ENCODE data around the gene PEX11A.

Gene PEX11A, protein sequence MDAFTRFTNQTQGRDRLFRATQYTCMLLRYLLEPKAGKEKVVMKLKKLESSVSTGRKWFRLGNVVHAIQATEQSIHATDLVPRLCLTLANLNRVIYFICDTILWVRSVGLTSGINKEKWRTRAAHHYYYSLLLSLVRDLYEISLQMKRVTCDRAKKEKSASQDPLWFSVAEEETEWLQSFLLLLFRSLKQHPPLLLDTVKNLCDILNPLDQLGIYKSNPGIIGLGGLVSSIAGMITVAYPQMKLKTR

DNA sequence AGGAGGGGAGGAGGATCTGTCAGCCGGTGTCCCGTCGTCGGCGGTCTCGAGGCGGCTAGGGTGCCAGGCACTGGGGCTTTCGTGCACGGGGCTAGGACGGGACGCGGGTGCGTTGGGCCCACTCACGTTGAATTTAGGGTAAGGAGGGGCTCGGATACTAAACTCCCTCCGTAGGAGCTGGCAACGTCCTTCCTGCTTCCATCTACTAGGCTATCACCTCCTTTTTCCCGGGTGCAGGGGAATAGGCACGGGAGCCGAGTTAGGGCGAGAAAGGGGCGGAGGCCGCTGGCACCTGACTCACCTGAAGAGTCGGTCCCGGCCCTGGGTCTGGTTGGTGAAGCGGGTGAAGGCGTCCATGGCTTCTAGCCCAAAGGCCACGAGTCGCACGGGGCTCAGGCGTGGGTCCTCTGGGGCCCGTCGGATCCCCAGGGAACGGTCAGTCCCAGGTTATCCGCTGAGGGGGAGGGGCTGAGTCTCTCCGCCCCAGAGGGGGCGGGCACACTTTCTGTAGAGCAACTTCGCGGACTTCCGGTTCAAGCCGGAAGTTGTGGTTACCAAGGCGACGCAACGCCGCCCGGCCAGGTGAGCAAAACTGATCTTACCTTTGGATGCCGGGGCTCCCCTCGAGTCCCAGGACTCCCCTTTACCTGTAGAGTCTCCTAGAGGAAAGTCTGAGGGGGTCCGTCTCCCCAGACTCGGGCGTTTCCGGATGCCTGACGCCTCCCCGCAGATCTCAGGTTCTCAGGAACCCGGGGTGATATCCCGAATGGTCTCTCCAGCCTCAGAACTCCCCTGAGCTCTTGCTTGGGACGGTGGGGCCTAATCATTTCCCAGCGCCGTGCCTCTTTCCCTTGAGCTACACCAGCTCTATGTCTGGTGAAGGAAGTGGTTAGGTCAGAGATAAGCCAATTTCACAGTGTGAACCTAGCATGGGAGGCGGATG is at the start of gene PEX11A, which contains the start of gene WDR93:
Gene PEX11A, minus strand, starts transcription at position 479 of the 943 bp plus-strand sequence. Its CDS starts 122 bp downstream, at position 357.
Gene WDR93, plus strand, starts transcription at position 536 of the 943 bp plus-strand sequence. CDS start 10,936 bp downstream, outside the sequence.
- Histone ChIP-seq H3K36me3 (ENCODE audit: control insufficient read depth, insufficient read depth, low read length) (no peaks in the 10 kb centered on the region), H3K9ac (ENCODE audit: low read depth, low read length) (0 out of 2 replicates have a peak within 1 kb of the TSS, but pooled peaks have one; percentile 19), H3K4me1 (ENCODE audit: control insufficient read depth, insufficient read depth, low read length) (no peaks in the 10 kb centered on the region), H3K4me3 (ENCODE audit: low read depth, low read length) (peak within 1 kb of the TSS; percentile 90), H3K27ac (ENCODE audit: low read depth, low read length) (no peak within 1 kb of the TSS), H3K27me3 (ENCODE audit: control insufficient read depth, insufficient read depth, low read length) (peaks cover 3% of the 10 kb centered on the region; the same call in 1 of the 2 replicates), H3K9me3 (ENCODE audit: control insufficient read depth, insufficient read depth, low read length) (no peaks in the 10 kb centered on the region)

DNA sequence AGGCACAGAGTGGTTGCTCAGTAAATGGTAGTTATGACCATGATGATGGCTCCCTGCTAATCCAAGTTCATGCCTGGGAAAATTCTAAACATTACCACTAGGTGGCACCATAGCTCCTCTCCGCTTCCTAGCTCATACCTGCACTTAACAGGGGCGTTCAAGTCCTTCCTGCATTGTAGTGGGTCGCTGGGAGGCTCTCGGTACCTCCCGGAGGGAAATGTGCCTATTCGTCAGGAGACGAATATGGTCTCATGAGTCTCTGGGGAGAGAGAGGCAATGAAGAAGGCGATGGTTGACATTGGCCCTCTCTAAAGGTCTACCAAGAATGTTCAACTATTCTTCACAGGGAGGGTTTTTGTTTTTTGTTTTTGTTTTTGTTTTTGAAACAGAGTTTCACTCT is 49.6 kb upstream of the PEX11A start:
- H3K36me3 ChIP-seq (ENCODE audit: control insufficient read depth, insufficient read depth, low read length) = no peaks in the 10 kb centered on the region
- peaks cover 21% of the 10 kb centered on the region for H3K27me3 ChIP-seq (ENCODE audit: control insufficient read depth, insufficient read depth, low read length)
- H3K4me3 ChIP-seq (ENCODE audit: low read depth, low read length) = no peak overlapping the region
- no peaks in the 10 kb centered on the region for H3K9me3 ChIP-seq (ENCODE audit: control insufficient read depth, insufficient read depth, low read length)
- no peak overlapping the region for H3K9ac ChIP-seq (ENCODE audit: low read depth, low read length)
- H3K27ac ChIP-seq (ENCODE audit: low read depth, low read length) = no peak overlapping the region
- no peaks in the 10 kb centered on the region for H3K4me1 ChIP-seq (ENCODE audit: control insufficient read depth, insufficient read depth, low read length)

DNA sequence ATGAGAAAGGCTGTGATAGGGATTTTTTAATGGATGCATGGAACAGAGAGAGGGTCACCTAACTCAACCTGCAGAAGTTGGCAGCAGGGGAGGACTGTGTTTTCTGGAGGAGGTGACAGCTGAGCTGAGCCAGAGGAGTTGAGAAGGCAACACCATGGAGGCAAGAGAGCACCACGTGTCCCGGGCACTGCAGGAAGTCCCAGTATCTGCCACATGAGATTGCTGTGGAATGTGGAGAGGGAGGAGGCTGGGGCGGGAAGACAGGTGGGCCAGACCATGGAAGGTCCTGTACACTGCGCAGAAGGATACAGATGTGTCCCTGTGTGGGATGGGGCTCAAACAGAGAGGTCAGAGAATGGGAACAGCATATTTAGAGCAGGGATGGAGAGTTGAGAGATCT is 45.2 kb upstream of the PEX11A start:
- H3K9me3 ChIP-seq (ENCODE audit: control insufficient read depth, insufficient read depth, low read length) = no peaks in the 10 kb centered on the region
- H3K9ac ChIP-seq (ENCODE audit: low read depth, low read length) = no peak overlapping the region
- H3K4me3 ChIP-seq (ENCODE audit: low read depth, low read length) = no peak overlapping the region
- H3K27ac ChIP-seq (ENCODE audit: low read depth, low read length) = no peak overlapping the region
- no peaks in the 10 kb centered on the region for H3K36me3 ChIP-seq (ENCODE audit: control insufficient read depth, insufficient read depth, low read length)
- no peaks in the 10 kb centered on the region for H3K4me1 ChIP-seq (ENCODE audit: control insufficient read depth, insufficient read depth, low read length)
- H3K27me3 ChIP-seq (ENCODE audit: control insufficient read depth, insufficient read depth, low read length) = no peaks in the 10 kb centered on the region; the same call in 1 of the 2 replicates

DNA sequence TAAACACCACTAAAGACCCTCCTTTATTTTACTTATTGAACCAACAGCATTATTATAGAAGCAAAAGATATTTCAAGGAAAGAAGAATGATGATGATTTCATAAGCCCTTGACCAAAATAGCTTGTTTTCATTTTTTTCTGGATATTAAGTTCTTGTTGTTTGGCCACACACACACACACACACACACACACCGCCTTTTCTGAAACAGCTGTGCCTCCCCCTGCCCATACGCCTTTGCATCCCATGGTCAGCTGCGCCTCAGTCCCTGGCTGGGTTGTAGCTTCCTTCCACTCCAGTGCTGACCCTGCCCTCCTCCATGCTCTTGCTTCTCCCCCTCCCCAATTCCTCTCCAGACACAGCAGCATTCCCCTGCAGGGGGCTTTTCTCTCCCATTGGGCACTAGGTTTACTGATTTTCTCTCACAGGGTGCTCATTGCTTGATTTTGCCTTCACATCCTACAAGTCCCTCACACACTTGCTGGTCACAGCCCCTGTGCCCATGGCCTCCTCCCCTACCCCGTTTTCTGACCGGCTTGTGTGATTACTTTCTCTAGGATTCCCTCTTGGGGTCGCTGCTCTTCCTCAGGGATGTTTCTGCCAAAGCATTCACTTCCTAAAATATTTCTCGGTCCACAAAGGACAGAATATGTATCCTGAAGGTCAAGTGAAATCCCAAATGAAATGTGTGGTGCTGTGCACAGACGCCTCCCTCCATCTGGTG is 42.1 kb upstream of the PEX11A start:
- Histone ChIP-seq H3K9me3 (ENCODE audit: control insufficient read depth, insufficient read depth, low read length) (no peaks in the 10 kb centered on the region), H3K27me3 (ENCODE audit: control insufficient read depth, insufficient read depth, low read length) (no peaks in the 10 kb centered on the region; the same call in 1 of the 2 replicates), H3K27ac (ENCODE audit: low read depth, low read length) (no peak overlapping the region), H3K9ac (ENCODE audit: low read depth, low read length) (no peak overlapping the region), H3K36me3 (ENCODE audit: control insufficient read depth, insufficient read depth, low read length) (no peaks in the 10 kb centered on the region), H3K4me3 (ENCODE audit: low read depth, low read length) (no peak overlapping the region), H3K4me1 (ENCODE audit: control insufficient read depth, insufficient read depth, low read length) (no peaks in the 10 kb centered on the region)

DNA sequence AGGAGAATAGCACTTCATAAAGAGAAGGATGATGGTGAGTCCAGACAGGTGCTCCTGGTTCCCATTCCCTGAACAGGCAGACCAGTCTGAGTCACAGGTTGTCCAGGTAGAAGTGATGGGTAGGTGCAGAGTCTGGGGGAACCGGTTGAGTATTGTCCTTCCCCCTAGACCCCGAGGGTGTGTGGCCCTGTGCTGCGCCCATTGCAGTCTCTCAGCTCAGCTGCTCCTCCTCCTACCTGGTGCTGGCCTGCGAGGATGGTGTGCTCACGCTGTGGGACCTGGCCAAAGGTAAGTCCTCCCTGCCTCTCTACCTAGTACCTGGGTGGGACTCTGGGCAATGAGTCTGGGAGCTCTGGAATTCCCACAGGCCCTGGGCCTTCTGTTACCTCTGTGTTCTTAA is 40.7 kb upstream of the PEX11A start:
- Histone ChIP-seq H3K9ac (ENCODE audit: low read depth, low read length) (no peak overlapping the region), H3K27ac (ENCODE audit: low read depth, low read length) (no peak overlapping the region), H3K4me3 (ENCODE audit: low read depth, low read length) (no peak overlapping the region), H3K9me3 (ENCODE audit: control insufficient read depth, insufficient read depth, low read length) (no peaks in the 10 kb centered on the region), H3K27me3 (ENCODE audit: control insufficient read depth, insufficient read depth, low read length) (no peaks in the 10 kb centered on the region; the same call in 1 of the 2 replicates), H3K36me3 (ENCODE audit: control insufficient read depth, insufficient read depth, low read length) (no peaks in the 10 kb centered on the region), H3K4me1 (ENCODE audit: control insufficient read depth, insufficient read depth, low read length) (no peaks in the 10 kb centered on the region)

DNA sequence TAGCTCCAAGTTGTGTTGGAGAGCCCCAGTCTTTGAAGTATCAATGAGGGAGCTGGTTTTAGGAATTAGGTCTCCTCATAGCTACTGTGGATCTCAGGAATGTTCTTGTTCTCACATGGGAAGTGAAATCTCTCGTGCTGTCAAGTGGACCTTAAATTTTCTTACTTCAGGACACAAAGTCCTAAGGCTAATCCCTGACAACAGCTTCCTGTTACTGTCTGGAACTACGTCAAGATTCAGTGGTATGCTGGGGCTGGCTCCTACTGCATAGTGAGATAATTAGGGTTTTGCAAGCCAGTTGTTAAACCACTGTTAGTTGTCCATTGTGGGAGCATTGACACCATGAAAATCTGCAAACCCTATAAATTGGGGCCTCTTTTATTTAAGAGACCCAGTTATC is 37.7 kb upstream of the PEX11A start:
- Histone ChIP-seq H3K27ac (ENCODE audit: low read depth, low read length) (no peak overlapping the region), H3K9ac (ENCODE audit: low read depth, low read length) (no peak overlapping the region), H3K9me3 (ENCODE audit: control insufficient read depth, insufficient read depth, low read length) (peaks cover 5% of the 10 kb centered on the region; the same call in 1 of the 2 replicates), H3K36me3 (ENCODE audit: control insufficient read depth, insufficient read depth, low read length) (no peaks in the 10 kb centered on the region), H3K4me1 (ENCODE audit: control insufficient read depth, insufficient read depth, low read length) (no peaks in the 10 kb centered on the region), H3K4me3 (ENCODE audit: low read depth, low read length) (no peak overlapping the region), H3K27me3 (ENCODE audit: control insufficient read depth, insufficient read depth, low read length) (no peaks in the 10 kb centered on the region)

DNA sequence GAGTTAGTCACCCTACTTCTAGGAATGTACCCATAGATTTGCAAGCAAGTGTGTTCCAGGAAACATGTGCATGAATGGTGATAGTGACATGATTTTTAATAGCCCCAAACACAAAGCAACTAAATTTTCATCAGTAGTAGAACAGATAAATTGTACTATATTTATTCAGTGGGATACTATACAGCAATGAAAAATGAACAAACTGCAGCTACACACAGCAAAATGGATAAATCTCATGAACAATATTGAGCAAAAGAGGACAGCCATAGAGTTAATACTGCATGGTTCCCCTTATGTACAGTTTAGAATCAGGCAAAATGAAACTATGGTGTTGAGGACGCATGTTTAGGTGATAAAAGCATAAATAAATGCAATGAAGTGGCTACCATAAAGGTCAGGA is 34.5 kb upstream of the PEX11A start:
- Histone ChIP-seq H3K27me3 (ENCODE audit: control insufficient read depth, insufficient read depth, low read length) (no peaks in the 10 kb centered on the region), H3K4me3 (ENCODE audit: low read depth, low read length) (no peak overlapping the region), H3K9me3 (ENCODE audit: control insufficient read depth, insufficient read depth, low read length) (peaks cover 5% of the 10 kb centered on the region; the same call in 1 of the 2 replicates)

DNA sequence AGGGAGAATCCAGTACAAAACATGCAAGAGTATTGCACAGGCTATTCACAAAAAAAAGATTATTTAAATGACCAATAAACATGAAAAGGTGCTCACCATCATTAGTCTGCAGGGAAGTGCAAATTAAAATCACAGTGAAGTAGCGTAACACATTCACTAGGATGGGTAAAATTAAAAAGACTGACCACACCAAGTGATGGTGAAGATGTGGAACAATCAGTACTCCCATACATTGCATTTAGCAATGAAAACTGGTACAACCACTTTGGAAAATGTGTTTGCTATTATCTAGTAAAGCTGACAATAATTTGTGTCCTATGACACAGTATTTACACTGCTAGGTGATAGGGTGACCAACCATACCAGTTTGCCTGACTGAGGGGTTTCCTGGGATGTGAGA is 34.1 kb upstream of the PEX11A start:
- H3K9me3 ChIP-seq (ENCODE audit: control insufficient read depth, insufficient read depth, low read length) = peaks cover 5% of the 10 kb centered on the region; the same call in 1 of the 2 replicates
- H3K9ac ChIP-seq (ENCODE audit: low read depth, low read length) = no peak overlapping the region
- no peaks in the 10 kb centered on the region for H3K4me1 ChIP-seq (ENCODE audit: control insufficient read depth, insufficient read depth, low read length)
- H3K27ac ChIP-seq (ENCODE audit: low read depth, low read length) = no peak overlapping the region
- no peak overlapping the region for H3K4me3 ChIP-seq (ENCODE audit: low read depth, low read length)
- no peaks in the 10 kb centered on the region for H3K27me3 ChIP-seq (ENCODE audit: control insufficient read depth, insufficient read depth, low read length)
- no peaks in the 10 kb centered on the region for H3K36me3 ChIP-seq (ENCODE audit: control insufficient read depth, insufficient read depth, low read length)

More for the DNA sequence above, 34.5 kb upstream of the PEX11A start:
- Histone ChIP-seq H3K4me1 (ENCODE audit: control insufficient read depth, insufficient read depth, low read length) (no peaks in the 10 kb centered on the region), H3K9ac (ENCODE audit: low read depth, low read length) (no peak overlapping the region), H3K27ac (ENCODE audit: low read depth, low read length) (no peak overlapping the region), H3K36me3 (ENCODE audit: control insufficient read depth, insufficient read depth, low read length) (no peaks in the 10 kb centered on the region)

DNA sequence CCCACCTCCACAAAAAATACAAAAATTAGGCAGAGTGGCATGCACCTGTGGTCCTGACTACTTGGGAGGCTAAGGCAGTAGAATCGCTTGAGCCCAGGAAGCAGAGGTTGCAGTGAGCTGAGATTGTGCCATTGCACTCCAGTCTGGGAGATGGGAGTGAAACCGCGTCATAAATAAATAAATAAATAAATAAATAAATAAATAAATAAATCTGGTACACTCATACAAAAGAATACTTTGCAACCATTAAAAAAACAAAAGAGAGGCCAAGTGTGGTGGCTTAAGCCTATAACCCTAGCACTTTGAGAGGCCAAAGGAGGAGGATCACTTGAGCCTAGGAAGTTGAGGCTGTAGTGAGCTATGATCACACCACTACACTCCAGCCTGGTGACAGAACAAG is 32.5 kb upstream of the PEX11A start:
- Histone ChIP-seq H3K4me3 (ENCODE audit: low read depth, low read length) (no peak overlapping the region), H3K9ac (ENCODE audit: low read depth, low read length) (no peak overlapping the region), H3K36me3 (ENCODE audit: control insufficient read depth, insufficient read depth, low read length) (no peaks in the 10 kb centered on the region), H3K27me3 (ENCODE audit: control insufficient read depth, insufficient read depth, low read length) (no peaks in the 10 kb centered on the region), H3K9me3 (ENCODE audit: control insufficient read depth, insufficient read depth, low read length) (peaks cover 5% of the 10 kb centered on the region; the same call in 1 of the 2 replicates), H3K27ac (ENCODE audit: low read depth, low read length) (no peak overlapping the region), H3K4me1 (ENCODE audit: control insufficient read depth, insufficient read depth, low read length) (no peaks in the 10 kb centered on the region)

DNA sequence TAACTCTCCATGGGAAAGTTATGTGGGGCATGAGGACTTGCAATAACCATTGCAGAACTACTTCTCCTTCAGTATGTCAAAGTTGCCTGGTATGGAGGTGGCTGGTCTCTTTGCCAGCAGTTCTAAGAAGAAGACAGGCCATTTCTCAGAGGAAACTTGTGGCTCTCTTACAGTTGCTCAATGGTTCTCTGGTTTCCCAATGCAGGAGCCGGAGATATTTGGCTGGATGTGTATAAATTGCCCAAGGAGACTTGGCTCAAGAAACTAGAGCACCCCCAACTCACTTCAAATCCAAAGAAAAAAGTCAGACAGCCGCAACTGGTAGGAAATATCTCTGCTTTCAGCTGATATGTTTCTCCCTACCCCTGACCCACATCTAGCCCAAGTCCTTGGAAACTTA is 24.2 kb upstream of the PEX11A start:
- Histone ChIP-seq H3K4me1 (ENCODE audit: control insufficient read depth, insufficient read depth, low read length) (no peaks in the 10 kb centered on the region), H3K9me3 (ENCODE audit: control insufficient read depth, insufficient read depth, low read length) (no peaks in the 10 kb centered on the region), H3K4me3 (ENCODE audit: low read depth, low read length) (no peak overlapping the region), H3K27me3 (ENCODE audit: control insufficient read depth, insufficient read depth, low read length) (no peaks in the 10 kb centered on the region), H3K9ac (ENCODE audit: low read depth, low read length) (no peak overlapping the region), H3K27ac (ENCODE audit: low read depth, low read length) (no peak overlapping the region), H3K36me3 (ENCODE audit: control insufficient read depth, insufficient read depth, low read length) (no peaks in the 10 kb centered on the region)
